Body of pancreas (tissue), 4 donors: Measurements from ENCODE around the gene APOBR. TPM values are rescaled to one million over a fixed set of nuclear protein-coding genes. Genes with fewer than 3 reads are reported as not detected.

Source experiments
- ATAC-seq: fragments of 150-250 bp; one replicate; pipeline ENCODE4 v1.9.1; 2016
- DNase-seq, 4 donors: peaks; one replicate each; pipeline ENCODE4 v3.0.0-alpha.2; 2019
- H3K27ac ChIP-seq, 4 donors: fragments of 200-600 bp; sonication (generic); 1 replicate in 3 of 4; 2 replicates in 1 of 4; pipeline versions ENCODE4 v1.5.1 to v1.6.1; 2016 to 2019; ENCODE audit warnings: mild to moderate bottlenecking in 1 of 4, mixed read lengths in 1 of 4, moderate library complexity in 1 of 4
- H3K27me3 ChIP-seq, 2 donors: fragments of 200-600 bp; sonication (generic); one replicate each; pipeline ENCODE4 v1.6.0; 2016; ENCODE audit warnings: mild to moderate bottlenecking in 1 of 2
- H3K36me3 ChIP-seq, 2 donors: fragments of 200-600 bp; sonication (generic); replicated peaks in 1 of 2; 2 replicates each; pipeline ENCODE4 v1.5.1; 2016; ENCODE audit warnings: low read depth in 2 of 2; ENCODE audit not compliant: insufficient read depth in 1 of 2
- H3K4me1 ChIP-seq: fragments of 200-600 bp; sonication (generic); one replicate; pipeline ENCODE4 v1.6.0; 2016
- H3K4me3 ChIP-seq, 2 donors: fragments of 200-600 bp; sonication (generic); 1 replicate in 1 of 2; 2 replicates in 1 of 2; pipeline ENCODE4 v1.5.1; 2016 to 2019
- H3K9me3 ChIP-seq, 3 donors: fragments of 200-600 bp; sonication (generic); 1 replicate in 2 of 3; 2 replicates in 1 of 3; pipeline ENCODE4 v1.5.1; 2016
- CTCF ChIP-seq, 7 experiments: fragments of 450-650 bp in 4 of 7; fragments of 200-600 bp in 3 of 7; sonication (generic) in 3 of 7; IDR thresholded peaks; one replicate each; pipeline ENCODE4 v1.5.1; 2016 to 2019; ENCODE audit warnings: antibody characterized with exemption in 7 of 7
- POLR2A ChIP-seq, 3 donors: fragments of 450-650 bp; IDR thresholded peaks; one replicate each; pipeline ENCODE4 v1.6.1; 2016; ENCODE audit warnings: antibody characterized with exemption in 3 of 3, mild to moderate bottlenecking in 2 of 3
- WGBS, 2 donors: methylation state at CpG; one replicate each; pipeline ENCODE4 v1.1.5; 2017; 5-methylcytosine and 5-hydroxymethylcytosine counted together
- intact Hi-C: fragments of 100-400 bp; cut with DNase I; formaldehyde crosslinking; loops from one replicate; pipeline ENCODE4 v1.15.1; 2023
- total RNA-seq, 2 donors: library from RNA; depleted of rRNA; stranded (reverse); fragments of >200 nt; gene quantifications; one replicate each; pipeline ENCODE4 v1.1.0, GENCODE V29; 2016

APOBR gene
- total RNA-seq, 2 donors from 2014 or later: 1.0 to 2.0 TPM

- no peak for ATAC-seq
- WGBS, 2 donors: 80 to 82% methylated on average over 16 to 21 of the region's 21 CpGs
- intact Hi-C loops: no loop called here
Observed at GRCh38 chr16:28511801-28512789, 17.7 kb downstream of the APOBR start.

GRCh38 chr16:28513484-28514181 is 19.2 kb downstream of the APOBR start:
- 67 to 79% methylated on average over 10 to 12 of the region's 12 CpGs for WGBS, 2 donors
- no peaks in the 10 kb centered on the region for H3K36me3 ChIP-seq
- intact Hi-C loops: no loop called here

More at GRCh38 chr16:28511801-28512789, 17.7 kb downstream of the APOBR start:
- H3K4me3 ChIP-seq: no peak overlapping the region
- H3K27me3 ChIP-seq: no peaks in the 10 kb centered on the region
- TF ChIP-seq CTCF (IDR thresholded peaks at IDR 0.05) (no peak), POLR2A (IDR thresholded peaks at IDR 0.05) (no peak)
- DNase-seq: no peak
- no peaks in the 10 kb centered on the region for H3K9me3 ChIP-seq
- no peaks in the 10 kb centered on the region for H3K4me1 ChIP-seq
- H3K36me3 ChIP-seq: no peaks in the 10 kb centered on the region
- H3K27ac ChIP-seq: no peak overlapping the region

GRCh38 chr16:28514246-28514645 is 19.8 kb downstream of the APOBR start:
- Histone ChIP-seq H3K4me1 (no peaks in the 10 kb centered on the region), H3K27me3 (no peaks in the 10 kb centered on the region), H3K36me3 (no peaks in the 10 kb centered on the region), H3K27ac (no peak overlapping the region), H3K4me3 (no peak overlapping the region), H3K9me3 (no peaks in the 10 kb centered on the region)
- no peak for ATAC-seq
- no peak for DNase-seq
- WGBS, 2 donors: 91% methylated on average over 7 of the region's 7 CpGs; no CpG with 5 or more reads in 1 of the 2 donors
- intact Hi-C loops: no loop called here
- TF ChIP-seq POLR2A (IDR thresholded peaks at IDR 0.05) (no peak), CTCF (IDR thresholded peaks at IDR 0.05) (no peak)

More at GRCh38 chr16:28513484-28514181, 19.2 kb downstream of the APOBR start:
- TF ChIP-seq POLR2A (IDR thresholded peaks at IDR 0.05): no peak
- no peak for TF ChIP-seq CTCF (IDR thresholded peaks at IDR 0.05)
- H3K9me3 ChIP-seq: no peaks in the 10 kb centered on the region
- DNase-seq (no peak), ATAC-seq (no peak)
- no peak overlapping the region for H3K4me3 ChIP-seq
- no peak overlapping the region for H3K27ac ChIP-seq
- H3K27me3 ChIP-seq: no peaks in the 10 kb centered on the region
- H3K4me1 ChIP-seq: no peaks in the 10 kb centered on the region

GRCh38 chr16:28520672-28521071 is 26.2 kb downstream of the APOBR start:
- no peak for ATAC-seq
- 75 to 80% methylated on average over 7 of the region's 7 CpGs for whole genome bisulfite sequencing, 2 donors
- H3K4me1 ChIP-seq: peaks cover 21% of the 10 kb centered on the region
- no peaks in the 10 kb centered on the region for H3K9me3 ChIP-seq
- DNase-seq: no peak
- TF ChIP-seq POLR2A (IDR thresholded peaks at IDR 0.05): no peak
- TF ChIP-seq CTCF (IDR thresholded peaks at IDR 0.05): no peak
- no peak overlapping the region for H3K27ac ChIP-seq
- intact Hi-C loops: no loop called here
- H3K36me3 ChIP-seq: no peaks in the 10 kb centered on the region
- H3K27me3 ChIP-seq: no peaks in the 10 kb centered on the region
- H3K4me3 ChIP-seq: no peak overlapping the region
